Measurements from ENCODE around the gene PARD3.
"Not testable (repeated sequence)": the region's sequence is repeated elsewhere in the genome, so short reads cannot be mapped to it uniquely, and the experiment has no call there.

PARD3 gene

DNA sequence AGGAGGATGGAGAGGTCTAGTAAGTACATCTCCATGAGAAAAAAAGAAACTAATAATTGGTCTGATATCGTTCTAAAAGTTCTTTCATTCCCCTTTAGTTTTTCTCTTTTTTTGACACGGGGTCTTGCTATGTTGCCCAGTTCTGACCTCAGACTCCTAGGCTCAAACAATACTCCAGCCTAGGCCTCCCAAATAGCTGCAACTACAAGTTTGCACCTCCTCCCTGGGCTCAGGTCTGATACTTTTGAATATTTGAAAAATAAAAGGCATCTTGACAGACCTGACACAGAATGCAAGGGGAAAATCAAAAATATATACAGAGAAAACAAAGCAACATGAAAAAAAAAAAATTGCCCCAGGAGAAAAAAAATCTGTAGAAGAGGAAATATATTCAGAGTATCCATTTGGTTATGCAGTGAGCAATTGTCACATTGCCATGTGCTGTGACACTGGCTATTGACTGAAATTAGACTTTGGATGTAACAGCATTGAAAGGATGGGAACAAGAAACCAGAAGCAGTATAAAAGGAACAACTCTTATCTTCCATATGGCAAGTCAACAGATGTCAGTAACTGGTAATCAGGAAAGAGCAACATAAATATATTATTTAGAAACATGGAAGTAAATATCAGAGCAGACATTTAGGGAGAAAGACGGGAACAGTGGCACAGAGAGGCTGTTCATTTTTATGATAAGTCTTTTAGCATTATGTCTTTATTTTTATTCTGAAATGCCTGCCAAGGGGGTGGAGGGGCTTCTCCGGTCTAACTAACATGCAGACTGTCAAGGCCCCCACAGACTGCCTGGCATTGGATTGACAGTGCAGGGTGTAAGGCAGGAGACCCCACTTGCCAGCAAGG, 408.4 kb downstream of the PARD3 start:
- no peak for DNase-seq

DNA sequence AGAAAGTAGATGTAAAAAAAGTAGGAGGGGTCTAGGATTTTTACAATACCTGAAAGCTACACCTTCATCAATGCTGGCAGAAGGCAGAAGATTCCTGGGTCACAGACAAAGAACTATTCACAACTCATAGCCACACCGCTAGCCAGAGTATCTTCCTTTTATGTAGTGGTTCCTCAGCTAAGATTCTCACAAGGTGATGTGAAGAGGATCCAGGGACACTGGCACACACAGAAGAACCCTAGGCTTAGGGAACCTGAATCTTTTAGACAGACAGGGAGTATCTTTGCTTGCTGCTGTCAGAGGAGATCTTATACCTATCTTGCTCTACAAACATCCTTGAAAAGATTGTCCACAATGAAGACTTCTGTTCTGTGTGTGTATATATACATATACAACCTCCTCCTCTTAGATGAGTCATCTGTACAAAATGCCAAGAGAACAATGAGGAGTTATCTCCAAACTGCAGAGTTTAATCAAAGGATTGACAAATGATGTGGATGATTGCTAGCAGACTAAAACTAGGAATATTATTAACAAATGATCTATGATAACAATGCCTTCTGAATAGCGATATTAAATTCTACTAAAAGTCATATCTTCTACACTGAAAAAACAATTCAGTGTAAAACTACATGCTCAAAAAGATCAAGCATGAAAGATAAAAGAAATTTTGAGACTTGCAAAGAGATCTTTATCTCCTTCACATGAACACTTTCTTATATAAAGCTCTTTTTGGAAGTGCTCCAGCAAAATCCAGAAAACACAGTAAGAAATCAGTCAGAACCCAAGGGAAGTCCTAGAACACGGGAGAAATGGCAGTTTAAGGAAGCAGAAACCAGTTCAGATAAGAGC, 409.3 kb downstream of the PARD3 start:
- DNase-seq: no peak

DNA sequence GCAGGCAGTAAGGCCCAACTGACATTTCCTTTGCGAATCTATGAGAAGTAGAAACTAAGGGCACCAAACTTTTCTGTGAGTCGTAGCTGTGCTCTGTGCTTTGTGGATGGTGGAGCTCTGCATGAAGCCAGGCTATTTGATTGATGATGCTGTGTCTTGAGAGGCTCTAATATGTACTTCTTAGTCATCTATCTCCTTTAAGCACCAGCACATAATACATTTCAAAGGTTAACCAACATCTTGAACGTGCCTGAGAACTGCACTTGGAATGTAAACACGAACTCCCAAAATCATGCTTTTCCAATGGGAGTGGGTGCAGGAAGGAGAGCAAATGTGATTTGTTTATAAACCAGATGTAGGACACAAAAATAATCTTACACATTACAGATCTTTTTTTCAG, 411.6 kb downstream of the PARD3 start:
- no peak for DNase-seq

DNA sequence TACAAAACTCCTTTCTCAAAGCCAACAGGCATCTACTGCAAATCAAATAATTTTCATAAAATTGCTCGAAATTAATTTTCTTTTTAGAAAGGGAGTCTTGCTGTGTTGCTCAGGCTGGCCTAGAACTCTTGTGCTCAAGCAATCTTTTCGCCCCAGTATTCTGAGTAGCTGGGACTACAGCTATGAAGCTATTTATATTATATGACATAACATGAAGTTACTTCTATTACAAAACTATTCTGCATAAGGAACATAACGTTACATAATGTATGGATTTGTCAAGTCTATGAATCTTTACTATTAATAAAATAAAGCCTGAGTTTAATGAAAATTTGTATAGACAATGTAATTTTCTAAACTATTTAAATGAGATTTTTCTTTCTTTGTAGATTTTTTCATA, 415.0 kb downstream of the PARD3 start:
- DNase-seq: no peak

DNA sequence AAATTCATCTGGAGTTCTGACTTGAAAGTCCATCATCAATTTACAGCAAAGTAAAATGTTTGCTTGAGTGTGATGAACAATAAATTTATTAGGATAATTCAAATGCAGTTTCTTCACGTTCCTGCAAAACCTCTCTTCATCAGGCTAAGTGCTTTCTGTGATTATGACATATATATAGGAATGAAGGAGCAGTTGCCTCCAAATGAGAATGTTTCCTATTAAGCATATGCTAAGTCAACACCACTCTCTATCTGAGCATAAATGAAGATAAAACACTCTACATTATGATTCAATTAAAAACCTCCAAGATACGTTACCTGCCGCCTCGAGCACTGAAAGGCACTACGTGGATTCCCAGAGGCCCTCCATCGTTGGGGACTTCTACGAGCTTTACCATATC, 416.1 kb downstream of the PARD3 start:
- DNase-seq: no peak

DNA sequence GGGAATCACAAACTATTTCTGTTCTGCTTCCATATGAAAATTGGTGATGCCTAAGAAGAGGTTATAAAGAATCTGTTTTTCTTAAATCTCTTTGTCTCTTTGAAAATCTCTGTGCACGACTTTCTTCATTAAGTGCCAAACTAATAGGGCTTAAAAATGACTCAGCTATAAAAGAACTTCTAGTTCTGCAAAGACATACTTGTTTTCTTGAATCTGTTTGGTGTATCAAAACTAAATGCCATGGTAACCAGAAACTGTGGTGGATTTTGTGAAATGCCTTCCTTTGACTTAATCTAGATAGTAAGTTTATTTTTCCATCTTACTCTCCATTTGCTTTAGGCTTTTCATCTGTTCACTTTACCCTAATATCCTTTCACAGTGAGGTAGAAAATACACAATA, 417.8 kb downstream of the PARD3 start:
- no peak for DNase-seq

DNA sequence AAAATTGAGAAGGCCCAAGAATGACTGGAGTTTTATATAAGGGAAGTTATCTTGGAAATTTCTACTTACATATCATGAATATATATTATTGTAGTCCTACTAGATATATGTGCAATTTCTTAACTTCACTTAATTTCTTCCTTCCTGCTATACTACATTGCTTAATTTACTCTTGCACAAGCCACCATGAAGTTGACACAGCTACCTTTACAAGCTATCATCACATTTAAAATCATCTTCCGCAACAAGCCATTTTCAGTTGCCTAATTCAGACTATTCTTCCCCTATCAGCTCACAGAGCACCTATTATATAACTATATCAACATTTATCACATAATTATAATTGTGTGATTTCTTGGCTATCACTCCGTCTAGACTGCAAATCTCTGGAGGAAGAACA, 418.4 kb downstream of the PARD3 start:
- DNase-seq: no peak

DNA sequence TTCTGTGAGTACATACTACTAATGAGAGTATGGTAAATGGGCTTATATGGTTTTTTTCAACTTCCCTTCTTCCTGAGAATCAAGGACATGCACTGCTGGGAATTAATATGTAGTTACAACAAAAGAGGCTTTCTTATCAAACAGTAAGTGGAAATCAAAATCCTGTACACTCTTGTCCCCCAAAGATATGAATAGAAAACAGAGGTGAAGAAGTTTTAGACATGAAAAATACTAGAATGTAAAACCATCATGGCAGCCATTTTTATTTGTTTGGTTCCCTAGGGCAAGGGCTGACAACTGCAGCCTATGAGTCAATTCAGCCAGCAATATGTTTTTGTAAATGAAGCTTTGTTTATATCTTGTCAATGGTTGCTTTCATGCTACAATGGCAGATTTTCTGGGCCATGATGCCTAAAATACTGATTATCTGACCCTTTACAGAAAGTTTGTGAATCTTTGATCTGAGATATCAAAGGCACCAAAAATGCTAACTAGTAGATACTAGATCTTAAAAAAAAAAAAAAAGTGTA, 422.4 kb downstream of the PARD3 start:
- no peak for DNase-seq

DNA sequence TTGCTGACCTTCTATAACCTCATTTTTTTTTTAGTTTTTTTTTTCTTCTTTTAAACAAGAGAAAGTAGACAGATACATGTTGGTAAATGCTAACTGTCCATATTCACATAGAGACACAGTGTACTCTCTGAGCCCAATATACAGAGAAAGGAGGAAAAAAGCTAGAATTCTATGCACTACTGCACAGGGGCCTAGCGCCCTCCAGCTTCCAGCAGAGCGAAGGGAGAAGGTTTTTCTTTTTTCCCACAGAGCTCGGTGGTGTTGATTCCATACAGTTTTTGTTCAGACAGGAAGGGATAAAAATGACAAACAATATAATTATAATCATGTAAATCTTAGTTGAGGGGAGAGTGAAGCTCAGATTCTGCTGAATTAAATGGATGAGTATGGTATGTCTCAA, 423.9 kb downstream of the PARD3 start:
- DNase-seq: not testable (repeated sequence)

DNA sequence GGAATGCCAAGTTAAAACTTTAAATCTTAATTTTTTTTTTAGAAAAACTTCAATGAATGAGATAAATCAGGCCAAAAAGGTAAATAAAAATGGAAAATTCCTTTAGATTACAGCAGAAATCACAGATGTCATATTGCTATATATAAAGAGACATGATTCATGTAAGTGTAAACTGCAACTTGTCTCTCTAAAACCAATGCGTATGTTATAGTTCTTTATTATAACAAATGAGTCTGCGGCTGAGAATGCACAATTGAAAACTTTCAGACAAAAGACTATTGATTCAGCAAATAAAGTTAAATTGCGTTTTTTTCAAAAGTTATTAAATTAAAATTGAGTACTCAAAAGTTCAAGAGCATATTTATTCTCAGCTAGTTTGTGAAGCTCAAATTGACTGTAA, 425.3 kb downstream of the PARD3 start:
- DNase-seq: no peak

DNA sequence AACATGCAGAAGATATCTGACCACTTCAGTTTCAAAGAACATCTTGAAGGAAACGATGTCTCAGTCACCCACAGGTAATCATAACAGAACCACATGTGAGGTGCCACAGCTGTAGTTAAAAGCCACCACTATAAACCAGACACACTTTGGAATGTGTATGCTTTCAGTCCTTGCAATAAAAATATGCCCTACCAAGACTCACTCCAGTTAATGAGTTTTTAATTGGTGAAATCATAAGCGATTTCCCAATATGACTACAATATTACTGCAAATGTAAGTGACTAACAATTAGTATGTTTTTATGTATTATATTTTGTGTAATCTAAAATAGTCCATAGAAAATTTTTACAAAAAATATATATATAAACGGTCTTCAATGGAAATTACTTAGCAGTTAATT, 428.2 kb downstream of the PARD3 start:
- no peak for DNase-seq

DNA sequence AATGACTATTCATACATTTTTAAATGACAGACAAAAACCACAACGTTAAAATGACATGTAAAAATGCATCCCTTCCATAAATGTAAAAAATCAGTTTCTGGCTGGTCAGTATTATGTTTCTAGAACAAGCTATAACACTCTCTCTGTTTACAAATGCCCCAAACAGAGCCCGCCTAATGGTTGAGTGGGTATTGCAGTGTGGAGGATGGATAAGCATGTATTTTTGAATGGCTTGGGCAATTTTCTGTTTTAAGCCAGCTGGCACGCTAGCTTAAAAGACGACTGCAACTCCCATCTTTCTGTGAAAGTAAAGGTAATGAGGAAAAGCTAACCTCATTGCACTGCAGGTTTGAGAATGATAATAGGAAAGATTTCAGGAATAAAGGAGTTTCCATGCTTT, 430.7 kb downstream of the PARD3 start:
- peak; percentile 21 for DNase-seq

DNA sequence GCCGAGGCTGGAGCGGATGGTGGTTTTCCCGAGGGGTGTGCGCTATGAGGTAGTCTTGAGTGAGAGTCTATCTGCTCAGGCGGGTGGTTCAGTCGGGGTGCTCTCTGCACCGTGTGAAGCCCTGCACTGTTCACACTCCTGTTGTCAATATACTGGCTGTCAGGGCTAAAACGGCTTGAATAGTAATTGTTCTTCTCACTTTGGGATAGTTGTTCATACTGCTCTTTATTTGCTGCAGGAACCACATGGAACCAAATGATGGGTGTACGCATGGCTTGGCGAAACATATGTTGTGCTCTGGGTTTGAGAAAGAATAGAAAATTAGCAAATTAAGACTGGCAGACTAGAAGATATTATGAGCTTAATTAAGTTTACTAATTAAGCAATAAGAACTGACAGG, 432.5 kb downstream of the PARD3 start:
- DNase-seq: no peak

DNA sequence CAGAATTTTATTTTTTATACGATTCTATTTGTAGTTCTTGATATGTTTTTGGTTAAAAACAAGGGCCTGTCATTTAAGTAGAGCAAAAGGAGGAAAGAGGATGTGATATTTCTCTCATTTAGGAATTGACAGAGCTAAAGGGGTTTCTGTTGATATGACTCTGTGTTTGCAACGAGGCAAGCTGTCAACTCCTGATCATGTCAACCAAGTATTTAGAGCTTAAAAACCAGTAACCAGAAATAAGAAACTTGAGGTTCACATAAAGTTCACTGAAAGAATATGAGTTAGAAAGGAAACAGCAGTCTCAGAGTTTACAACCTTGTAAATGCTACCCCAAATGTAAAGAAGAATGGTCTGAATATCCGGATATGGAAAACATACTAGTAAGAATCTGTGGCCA, 434.2 kb downstream of the PARD3 start:
- DNase-seq: no peak

DNA sequence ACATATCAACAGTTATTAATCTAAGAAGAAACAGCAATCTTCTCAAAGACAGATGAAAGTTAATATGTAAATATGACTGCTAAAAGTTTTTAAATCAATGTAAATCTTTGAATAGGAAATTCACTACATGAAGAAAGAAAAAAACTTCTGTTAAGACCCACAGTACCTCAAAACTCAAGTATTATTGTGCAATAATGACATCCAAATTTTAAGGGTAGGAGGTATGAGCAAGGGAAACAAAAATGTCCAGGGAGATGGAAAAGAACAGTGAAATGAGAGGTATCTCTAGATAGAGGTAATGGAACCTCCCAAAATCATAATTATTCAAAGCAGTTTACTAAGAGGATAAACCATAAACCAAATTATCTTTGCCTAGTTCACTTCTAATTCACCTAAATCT, 436.8 kb downstream of the PARD3 start:
- no peak for DNase-seq

DNA sequence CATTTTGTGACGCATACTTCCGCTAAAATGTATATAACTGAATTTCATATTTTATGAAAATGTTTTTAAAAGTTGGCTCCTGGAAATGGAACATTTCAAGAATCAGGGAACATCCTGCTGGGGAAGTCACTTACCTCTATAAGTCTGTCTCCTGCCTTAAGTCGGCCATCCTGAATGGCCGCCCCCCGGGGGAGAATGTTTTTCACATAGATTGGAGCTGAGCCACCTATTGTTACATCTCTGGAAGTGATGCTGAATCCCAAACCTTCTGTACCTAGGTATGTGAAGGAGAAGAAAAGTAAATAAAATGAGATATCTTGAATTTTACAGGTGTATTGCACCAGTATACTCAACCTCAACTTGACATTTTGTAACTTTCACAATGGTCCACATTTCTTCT, 437.3 kb downstream of the PARD3 start:
- no peak for DNase-seq

DNA sequence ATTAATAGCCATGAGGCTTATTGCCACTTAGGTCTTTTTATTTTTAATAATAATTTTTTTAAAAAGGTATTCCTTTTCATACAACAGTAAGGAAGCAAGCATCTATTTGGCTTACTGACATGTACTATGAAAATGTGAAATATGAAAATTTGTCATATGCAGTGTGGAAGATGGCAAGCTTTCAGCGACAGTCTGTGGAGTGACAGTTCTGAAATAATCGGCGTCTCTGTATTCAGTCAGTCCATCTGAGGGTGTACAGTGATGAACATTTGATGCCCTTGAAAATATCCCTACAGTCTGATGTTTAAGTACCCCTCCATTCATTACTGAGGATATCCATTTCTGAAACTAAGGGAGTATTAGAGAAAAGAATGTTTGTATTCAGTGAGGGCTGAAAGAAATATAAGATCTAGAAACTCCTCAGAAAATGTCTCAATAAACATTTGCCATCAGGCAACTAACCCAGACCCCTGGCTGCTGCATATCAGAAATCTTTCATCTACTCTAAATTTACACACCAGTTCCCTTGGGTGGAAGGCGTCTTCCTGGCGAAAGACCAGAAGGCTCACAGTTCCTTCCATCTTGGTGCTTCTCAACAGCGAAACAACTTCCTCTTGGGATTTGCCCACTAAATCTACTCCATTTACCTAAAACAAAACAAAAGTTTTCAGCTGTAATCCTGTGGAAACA, 440.6 kb downstream of the PARD3 start:
- no peak for DNase-seq

DNA sequence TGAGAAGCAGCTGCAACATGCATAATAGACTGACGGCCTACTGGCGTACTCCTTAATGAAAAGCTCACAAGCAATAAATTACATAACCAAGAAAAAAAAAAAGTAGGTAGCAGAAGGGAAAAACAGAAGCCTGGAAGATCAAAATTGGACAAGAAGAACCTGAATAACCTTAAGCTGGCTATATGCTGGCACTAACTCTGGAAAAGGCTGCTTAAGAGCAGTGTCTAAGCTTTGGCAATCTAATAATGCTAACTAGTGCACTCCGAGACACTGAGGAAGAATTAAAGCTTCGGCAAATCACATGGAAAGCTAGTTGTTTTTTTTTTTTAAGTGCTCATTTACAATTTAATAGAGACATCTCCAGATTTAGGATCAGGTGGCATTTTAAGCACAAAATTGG, 441.9 kb downstream of the PARD3 start:
- DNase-seq: no peak

DNA sequence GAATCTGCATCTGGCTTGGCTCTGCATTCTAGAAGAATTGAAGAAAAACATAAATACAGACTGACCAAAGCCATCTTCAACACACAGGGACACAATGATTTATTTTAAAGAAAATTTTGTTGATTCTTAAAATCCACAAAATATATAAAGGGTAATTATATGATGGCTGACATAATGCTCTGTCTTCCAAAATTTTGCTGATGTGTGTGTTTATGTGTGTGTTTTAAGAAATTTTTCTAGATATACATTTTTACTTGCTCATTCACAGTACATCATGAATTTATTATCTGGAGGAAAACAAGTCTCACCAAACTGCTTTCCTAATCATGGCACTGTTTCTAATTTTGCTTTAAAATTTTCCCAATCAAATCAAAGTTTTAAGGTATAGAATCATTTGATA, 442.6 kb downstream of the PARD3 start:
- no peak for DNase-seq

DNA sequence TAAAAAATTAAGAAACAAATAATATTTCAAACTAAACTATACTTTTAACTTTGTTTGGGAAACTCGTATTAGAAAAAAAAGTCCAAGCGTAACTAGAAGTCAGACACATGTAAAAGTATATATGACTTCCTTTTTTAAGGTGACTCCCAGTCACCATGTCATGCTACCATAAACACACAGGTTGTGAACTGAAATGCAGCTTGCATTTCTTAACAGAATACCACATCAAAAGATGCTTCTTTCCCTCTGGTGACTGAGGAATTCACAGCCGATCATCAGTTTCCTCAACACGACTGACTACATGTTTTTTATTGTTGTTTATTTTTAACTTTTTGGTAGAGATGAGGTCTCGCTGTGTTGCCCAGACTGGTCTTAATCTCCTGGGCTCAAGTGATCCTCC, 445.0 kb downstream of the PARD3 start:
- DNase-seq: no peak

DNA sequence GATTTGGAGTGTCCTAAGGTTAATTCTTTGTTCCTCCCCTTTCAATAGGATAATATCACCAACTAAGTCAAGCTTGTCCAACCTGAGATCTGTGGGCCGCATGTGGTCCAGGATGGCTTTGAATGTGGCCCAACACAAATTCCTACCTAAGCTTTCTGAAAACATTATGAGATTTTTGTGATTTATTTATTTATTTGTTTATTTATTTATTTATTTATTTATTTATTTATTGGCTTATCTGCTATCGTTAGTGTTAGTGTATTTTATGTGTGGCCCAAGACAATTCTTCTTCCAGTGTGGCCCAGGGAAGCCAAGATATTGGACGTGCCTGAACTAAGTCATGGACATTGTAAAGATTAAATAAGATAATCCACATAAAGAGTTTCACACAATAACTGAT, 446.0 kb downstream of the PARD3 start:
- no peak for DNase-seq

DNA sequence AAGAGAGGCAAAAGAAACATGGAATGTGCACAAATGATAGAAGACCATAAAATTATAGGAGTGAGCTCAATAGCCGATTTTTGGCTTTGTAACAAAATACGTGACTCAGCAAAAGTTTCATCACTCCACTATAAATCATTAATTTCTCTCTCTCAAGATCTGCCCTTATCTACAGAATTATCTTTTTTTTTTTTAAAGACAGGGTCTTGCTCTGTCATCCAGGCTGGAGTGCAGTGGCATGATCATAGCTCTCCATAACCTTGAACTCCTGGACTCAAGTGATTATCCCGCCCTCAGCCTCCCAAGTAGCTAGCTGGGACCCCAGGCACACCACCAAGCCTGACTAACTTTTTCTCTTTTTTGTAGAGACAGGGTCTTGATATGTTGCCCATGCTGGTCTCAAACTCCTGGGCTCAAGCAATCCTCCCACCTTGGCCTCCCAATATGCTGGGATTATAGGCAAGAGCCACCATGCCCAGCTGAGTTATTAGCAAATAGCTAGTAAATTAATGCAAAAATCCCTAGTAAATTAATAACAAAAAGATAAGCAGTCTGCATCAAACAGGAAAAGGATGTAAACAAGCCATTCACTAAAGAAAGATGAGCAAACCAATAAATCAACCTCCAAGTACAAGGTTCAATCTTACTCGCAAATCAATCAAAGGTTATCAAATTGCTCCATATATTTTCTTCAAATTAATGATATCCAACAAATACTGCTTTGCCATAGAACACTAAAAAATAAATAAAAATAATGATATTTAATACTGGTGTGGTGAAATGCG, 450.7 kb downstream of the PARD3 start:
- DNase-seq: no peak

DNA sequence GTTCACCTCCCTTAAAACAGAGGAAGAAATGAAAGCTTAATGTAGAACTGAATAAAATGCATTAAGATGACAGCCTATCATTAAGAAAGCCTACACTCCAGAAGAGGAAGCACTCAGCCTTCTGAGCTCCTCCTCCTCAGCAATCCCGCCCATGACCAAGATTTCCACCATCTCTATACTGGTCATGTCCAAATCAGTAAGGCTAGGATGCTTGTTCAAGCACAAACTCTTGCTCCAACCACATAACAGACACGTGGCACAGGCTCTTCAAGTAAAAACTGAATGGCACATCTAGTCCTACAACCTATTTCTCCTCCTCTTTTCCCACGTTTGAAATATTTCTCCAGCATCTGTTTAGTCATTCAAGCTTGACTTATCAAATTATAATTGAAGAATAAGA, 454.1 kb downstream of the PARD3 start:
- no peak for DNase-seq
